K562 (cell line): ENCODE results near the gene SPAG17. TPM values are rescaled to one million over a fixed set of nuclear protein-coding genes. Genes with fewer than 3 reads are reported as not detected.

Source experiments
- ATAC-seq: fragments of 200-7000 bp; cut with Tn5 transposase; 3 replicates; pipeline ENCODE4 v1.9.1; 2020; ENCODE audit warnings: moderate library complexity
- BruUV-seq: library from RNA; stranded (reverse); fragments of 400-500 nt; replicated peaks from 2 replicates; lab custom pipeline; 2021; lab: Mats Ljungman, UMichigan
- CTCF ChIA-PET: fragments of 300-600 bp; formaldehyde crosslinking; extraction: SDS; loops from one replicate; lab custom pipeline; 2021; ENCODE audit warnings: low intra/inter-chr PET ratio; lab: Yijun Ruan, JAX
- POLR2A ChIA-PET: fragments of 300-600, 350-650 bp; sonication (Branson Sonifier 250); formaldehyde crosslinking; extraction: SDS; loops from one replicate; lab custom pipeline; 2021; ENCODE audit warnings: antibody characterized with exemption, inconsistent platforms; lab: Yijun Ruan, JAX
- DNase-seq, 4 experiments: peaks; one replicate each; pipeline versions ENCODE4 v3.0.0 to v3.0.0-alpha.2; 2011 to 2018; ENCODE audit warnings: low spot score in 3 of 4, mixed read lengths in 3 of 4; ENCODE audit errors: extremely low read depth in 1 of 4
- FAIRE-seq: peaks from 2 replicates; lab custom pipeline; 2011; peaks lifted over from hg19 to GRCh38; lab: Jason Lieb, UNC
- H2AFZ ChIP-seq: 2 replicates; pipeline ENCODE4 v1.6.0; 2011; ENCODE audit warnings: low read depth, low read length, control low read depth, inconsistent platforms
- H3K27ac ChIP-seq: fragments of 200-600 bp; 3 replicates; pipeline ENCODE4 v1.8.0; 2011; ENCODE audit warnings: low read depth, mild to moderate bottlenecking, control low read depth, inconsistent platforms, low read length, moderate library complexity, mixed read lengths; ENCODE audit errors: extremely low read depth
- H3K27me3 ChIP-seq, 2 experiments: fragments of 300-600 bp in 1 of 2; 2 replicates in 1 of 2; 3 replicates in 1 of 2; pipeline versions ENCODE4 v1.6.0 to v1.8.0; 2011; ENCODE audit warnings: inconsistent platforms in 2 of 2, low read length in 2 of 2, mild to moderate bottlenecking in 1 of 2, mixed read lengths in 1 of 2, moderate library complexity in 1 of 2; ENCODE audit not compliant: control insufficient read depth in 2 of 2, insufficient read depth in 2 of 2
- H3K36me3 ChIP-seq: fragments of 300-600 bp; 3 replicates; pipeline ENCODE4 v1.8.0; 2011; ENCODE audit warnings: mild to moderate bottlenecking, low read length, inconsistent platforms; ENCODE audit not compliant: control insufficient read depth, insufficient read depth
- H3K4me1 ChIP-seq, 2 experiments: fragments of 200-600 bp in 1 of 2; replicated peaks in 1 of 2; 2 replicates in 1 of 2; 3 replicates in 1 of 2; pipeline versions ENCODE4 v1.5.1 to v1.8.0; 2011; ENCODE audit warnings: inconsistent platforms in 2 of 2, low read length in 2 of 2, mild to moderate bottlenecking in 1 of 2, mixed read lengths in 1 of 2, moderate library complexity in 1 of 2; ENCODE audit not compliant: control insufficient read depth in 2 of 2, insufficient read depth in 2 of 2
- H3K4me2 ChIP-seq: 2 replicates; pipeline ENCODE4 v1.6.1; 2011; ENCODE audit warnings: low read length, control low read depth, inconsistent platforms, mixed read lengths; ENCODE audit not compliant: insufficient read depth
- H3K4me3 ChIP-seq: fragments of 200-600 bp; sonication (generic), shearing (Covaris generic); 2 replicates; pipeline ENCODE4 v1.5.1; 2016; ENCODE audit warnings: control low read depth, inconsistent platforms
- H3K79me2 ChIP-seq: fragments of 200-600 bp; 3 replicates; pipeline ENCODE4 v1.8.0; 2011; ENCODE audit warnings: low read length, inconsistent platforms; ENCODE audit not compliant: control insufficient read depth, insufficient read depth
- H3K9ac ChIP-seq, 2 experiments: 2 replicates each; pipeline versions ENCODE4 v1.6.0 to v1.6.1; 2011; ENCODE audit warnings: low read depth in 2 of 2, low read length in 2 of 2, control low read depth in 1 of 2, inconsistent platforms in 1 of 2, mild to moderate bottlenecking in 1 of 2, mixed read lengths in 1 of 2; ENCODE audit not compliant: insufficient read depth in 1 of 2
- H3K9me1 ChIP-seq: one replicate; pipeline ENCODE4 v1.6.0; 2011; ENCODE audit warnings: inconsistent platforms, mild to moderate bottlenecking, low read length, moderate library complexity; ENCODE audit not compliant: control insufficient read depth, insufficient read depth
- H3K9me3 ChIP-seq: replicated peaks from 2 replicates; pipeline ENCODE4 v1.5.1; 2011; ENCODE audit warnings: low read depth, low read length, inconsistent platforms; ENCODE audit not compliant: control insufficient read depth, insufficient read depth
- H4K20me1 ChIP-seq: replicated peaks from 2 replicates; pipeline ENCODE4 v1.6.1; 2011; ENCODE audit warnings: low read length, inconsistent platforms, mixed read lengths; ENCODE audit not compliant: control insufficient read depth, insufficient read depth
- BRF1 ChIP-seq: IDR thresholded peaks from 3 replicates; pipeline ENCODE4 v1.6.1; 2011; ENCODE audit warnings: borderline replicate concordance, mild to moderate bottlenecking; ENCODE audit not compliant: insufficient read length; ENCODE audit errors: extremely low read depth
- MLLT1 ChIP-seq, 2 experiments: fragments of 450-650 bp; IDR thresholded peaks; 2 replicates each; pipeline ENCODE4 v1.6.1; 2016
- SIN3A ChIP-seq, 2 experiments: fragments of 150-350 bp in 1 of 2; IDR thresholded peaks; 2 replicates each; pipeline ENCODE4 v1.6.1; 2011 to 2016; ENCODE audit warnings: borderline replicate concordance in 2 of 2, low read depth in 2 of 2, low read length in 2 of 2, mild to moderate bottlenecking in 2 of 2, moderate library complexity in 2 of 2; ENCODE audit not compliant: control insufficient read depth in 1 of 2
- TBL1XR1 ChIP-seq, 2 experiments: IDR thresholded peaks; 2 replicates each; pipeline ENCODE4 v1.6.1; 2012; ENCODE audit warnings: improper control_type of control experiment in 2 of 2, low read length in 2 of 2, mild to moderate bottlenecking in 1 of 2
- WGBS: fragments of 100-300 bp; shearing (Covaris generic); methylation state at CpG from one replicate; pipeline ENCODE4 v1.1.6; 2016; ENCODE audit warnings: low coverage, mixed read lengths; ENCODE audit not compliant: insufficient coverage; ENCODE audit errors: missing lambda C conversion rate; 5-methylcytosine and 5-hydroxymethylcytosine counted together
- in situ Hi-C: fragments of 300-500 bp; cut with MboI; formaldehyde crosslinking; loops from 4 replicates; pipeline ENCODE4 v1.15.0; 2018; ENCODE audit warnings: inconsistent platforms, mixed read lengths
- intact Hi-C: fragments of 100-400 bp; cut with micrococcal nuclease; formaldehyde crosslinking; loops from 2 replicates; pipeline ENCODE4 v1.14.2; 2022
- polyA plus RNA-seq, 8 experiments: library from polyadenylated mRNA; depleted of rRNA in 4 of 8; stranded (reverse) in 5 of 8; unstranded in 3 of 8; fragments of >200 nt; fragmentation: Nextera tagmentation in 2 of 8; fragmentation: Illumina TruSeq in 1 of 8; extraction: Ambion mirVana in 2 of 8; extraction: Trizol in 1 of 8; gene quantifications; 2 replicates each; pipeline versions ENCODE4 v1.2.1 to v1.2.3, GENCODE V29; 2011 to 2014; ENCODE audit warnings: inconsistent platforms in 1 of 8, missing spikeins in 1 of 8
- total RNA-seq, 7 experiments: library from RNA; depleted of rRNA in 6 of 7; stranded (reverse); fragments of >200 nt in 6 of 7; fragmentation: Illumina TruSeq in 2 of 7; extraction: Trizol in 2 of 7; gene quantifications; 2 replicates each; pipeline versions ENCODE4 v1.2.1 to v1.2.3, GENCODE V29; 2011 to 2021; ENCODE audit warnings: low replicate concordance in 1 of 7
- TF ChIP-seq, protein P1 (sequence below): fragments of 250-450 bp; sonication (Bioruptor Pico); IDR thresholded peaks from 2 replicates; pipeline ENCODE4 v1.6.1; 2021; ENCODE audit warnings: mild to moderate bottlenecking
- TF ChIP-seq, protein P2 (sequence below), 2 experiments: IDR thresholded peaks in 1 of 2; conservative IDR thresholded peaks in 1 of 2; 2 replicates each; pipeline ENCODE4 v1.6.1; 2016; ENCODE audit warnings: low read depth in 2 of 2, mild to moderate bottlenecking in 1 of 2, missing compliant biosample characterization in 1 of 2, missing genetic modification characterization in 1 of 2, moderate library complexity in 1 of 2

The SPAG17 gene
- total and polyA plus RNA-seq, 9 of the 15 experiments (the other 6 are each of a cell fraction or from before 2014, with no cell fraction given) = 0.07 to 2.1 (median 1.5) TPM

DNA sequence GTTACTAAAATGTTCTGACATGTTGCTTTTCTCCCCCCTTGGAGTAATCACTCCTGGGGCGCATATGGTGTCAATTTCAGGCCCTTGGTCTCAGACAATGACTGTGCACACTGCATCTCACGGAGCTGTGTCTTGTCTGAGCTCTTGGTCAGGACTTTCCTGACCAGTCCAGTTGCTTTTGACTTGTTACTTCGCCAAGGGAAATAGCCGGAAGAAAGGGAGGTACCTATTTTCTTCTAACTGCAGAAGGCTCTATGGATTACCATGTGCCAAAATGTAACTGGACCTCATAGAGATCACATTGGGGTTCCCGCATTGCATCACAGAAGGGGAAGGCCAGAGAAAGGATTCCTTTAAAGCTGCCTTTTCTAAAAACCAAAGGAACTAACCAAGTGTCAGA, 68.6 kb downstream of the SPAG17 start (continued):
- TF ChIP-seq, protein P1, sequence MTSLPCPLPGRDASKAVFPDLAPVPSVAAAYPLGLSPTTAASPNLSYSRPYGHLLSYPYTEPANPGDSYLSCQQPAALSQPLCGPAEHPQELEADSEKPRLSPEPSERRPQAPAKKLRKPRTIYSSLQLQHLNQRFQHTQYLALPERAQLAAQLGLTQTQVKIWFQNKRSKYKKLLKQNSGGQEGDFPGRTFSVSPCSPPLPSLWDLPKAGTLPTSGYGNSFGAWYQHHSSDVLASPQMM = no peak
- TF ChIP-seq BRF1 (no peak), SIN3A (IDR thresholded peaks at IDR 0.05; ENCODE audit: borderline replicate concordance in 2 of 2, control insufficient read depth in 1 of 2, low read depth in 2 of 2, low read length in 2 of 2) (no peak), TBL1XR1 (IDR thresholded peaks at IDR 0.05; ENCODE audit: low read length in 2 of 2) (no peak)

GRCh38 chr1:118115567-118116295, 69.3 kb downstream of the SPAG17 start:
- BruUV-seq = no TSS peak
- H4K20me1 ChIP-seq = no peaks in the 10 kb centered on the region
- H3K27ac ChIP-seq = no peak overlapping the region
- ChIA-PET POLR2A (interaction anchor here (0.6 kb wide), 1 partner anchor 16 kb away, joined by 3 read pairs; no protein-coding TSS in a partner anchor), CTCF (no interaction called here)
- no peak for TF ChIP-seq MLLT1 (IDR thresholded peaks at IDR 0.05)
- TF ChIP-seq, protein P2, sequence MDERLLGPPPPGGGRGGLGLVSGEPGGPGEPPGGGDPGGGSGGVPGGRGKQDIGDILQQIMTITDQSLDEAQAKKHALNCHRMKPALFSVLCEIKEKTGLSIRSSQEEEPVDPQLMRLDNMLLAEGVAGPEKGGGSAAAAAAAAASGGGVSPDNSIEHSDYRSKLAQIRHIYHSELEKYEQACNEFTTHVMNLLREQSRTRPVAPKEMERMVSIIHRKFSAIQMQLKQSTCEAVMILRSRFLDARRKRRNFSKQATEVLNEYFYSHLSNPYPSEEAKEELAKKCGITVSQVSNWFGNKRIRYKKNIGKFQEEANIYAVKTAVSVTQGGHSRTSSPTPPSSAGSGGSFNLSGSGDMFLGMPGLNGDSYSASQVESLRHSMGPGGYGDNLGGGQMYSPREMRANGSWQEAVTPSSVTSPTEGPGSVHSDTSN (CRISPR knock-in tag; IDR thresholded peaks at IDR 0.05; ENCODE audit: low read depth) = no peak
- TF ChIP-seq, protein P2 (tag; conservative IDR thresholded peaks at IDR 0.05; ENCODE audit: low read depth) = 0 out of 2 replicates have a peak, but pooled peaks have one; percentile 38
- FAIRE-seq (peak; percentile 19), ATAC-seq (no peak), DNase-seq (no peak)
- no peaks in the 10 kb centered on the region for H3K9me1 ChIP-seq
- 0% methylated on average over 6 of the region's 6 CpGs for WGBS
- no peak overlapping the region for H3K9ac ChIP-seq
- no peaks in the 10 kb centered on the region for H3K79me2 ChIP-seq
- intact Hi-C loops = no loop called here
- no peaks in the 10 kb centered on the region for H3K9me3 ChIP-seq
- no peak overlapping the region for H3K4me3 ChIP-seq
- no peaks in the 10 kb centered on the region for H3K4me1 ChIP-seq
- no peak overlapping the region for H3K4me2 ChIP-seq
- H3K36me3 ChIP-seq = no peaks in the 10 kb centered on the region
- H3K27me3 ChIP-seq = peaks cover 0 to 3% of the 10 kb centered on the region in 2 experiments; a peak in 1 of 5 replicates
- no peak overlapping the region for H2AFZ ChIP-seq
- in situ Hi-C loops = no loop called here
